ENCODE data around the gene AZGP1. TPM values are rescaled to one million over a fixed set of nuclear protein-coding genes. Genes with fewer than 3 reads are reported as not detected.
A peak's percentile ranks its signal among the peaks of the same experiment; 100 is the strongest.

Gene AZGP1
- total and polyA plus RNA-seq, 2 of the 13 experiments (the other 11 are each of a cell fraction or from before 2014, with no cell fraction given) = 93.8 to 229 TPM

DNA sequence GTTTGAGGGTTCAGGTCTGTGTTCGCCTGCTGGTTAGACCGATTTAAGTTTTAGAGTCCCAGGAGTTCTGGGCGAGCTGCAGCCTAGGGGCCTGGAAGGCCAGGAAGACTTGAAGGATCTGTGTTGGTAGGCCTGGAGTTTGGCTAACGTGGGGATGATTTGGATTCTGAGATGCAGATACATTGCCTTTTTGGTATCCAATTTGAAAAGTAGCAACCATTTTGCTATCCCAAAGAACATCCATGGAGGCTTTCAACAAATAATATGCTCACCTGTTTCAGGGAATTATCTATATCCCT is 56.1 kb downstream of the AZGP1 start (continued):
- TF ChIP-seq REPIN1 (CRISPR knock-in tag; IDR thresholded peaks at IDR 0.05; ENCODE audit: borderline replicate concordance, low read depth) (no peak), BCL6 (CRISPR knock-in tag; IDR thresholded peaks at IDR 0.05) (no peak), BCL3 (CRISPR knock-in tag; IDR thresholded peaks at IDR 0.05) (no peak), FOXM1 (CRISPR knock-in tag; IDR thresholded peaks at IDR 0.05) (no peak), ATF1 (CRISPR knock-in tag; IDR thresholded peaks at IDR 0.05) (0 out of 2 replicates have a peak, but pooled peaks have one; percentile 1), CHD4 (IDR thresholded peaks at IDR 0.05; ENCODE audit: borderline replicate concordance, low read length) (no peak)
- TF ChIP-seq, protein P1, sequence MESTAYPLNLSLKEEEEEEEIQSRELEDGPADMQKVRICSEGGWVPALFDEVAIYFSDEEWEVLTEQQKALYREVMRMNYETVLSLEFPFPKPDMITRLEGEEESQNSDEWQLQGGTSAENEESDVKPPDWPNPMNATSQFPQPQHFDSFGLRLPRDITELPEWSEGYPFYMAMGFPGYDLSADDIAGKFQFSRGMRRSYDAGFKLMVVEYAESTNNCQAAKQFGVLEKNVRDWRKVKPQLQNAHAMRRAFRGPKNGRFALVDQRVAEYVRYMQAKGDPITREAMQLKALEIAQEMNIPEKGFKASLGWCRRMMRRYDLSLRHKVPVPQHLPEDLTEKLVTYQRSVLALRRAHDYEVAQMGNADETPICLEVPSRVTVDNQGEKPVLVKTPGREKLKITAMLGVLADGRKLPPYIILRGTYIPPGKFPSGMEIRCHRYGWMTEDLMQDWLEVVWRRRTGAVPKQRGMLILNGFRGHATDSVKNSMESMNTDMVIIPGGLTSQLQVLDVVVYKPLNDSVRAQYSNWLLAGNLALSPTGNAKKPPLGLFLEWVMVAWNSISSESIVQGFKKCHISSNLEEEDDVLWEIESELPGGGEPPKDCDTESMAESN (CRISPR knock-in tag; conservative IDR thresholded peaks at IDR 0.05) = no peak

DNA sequence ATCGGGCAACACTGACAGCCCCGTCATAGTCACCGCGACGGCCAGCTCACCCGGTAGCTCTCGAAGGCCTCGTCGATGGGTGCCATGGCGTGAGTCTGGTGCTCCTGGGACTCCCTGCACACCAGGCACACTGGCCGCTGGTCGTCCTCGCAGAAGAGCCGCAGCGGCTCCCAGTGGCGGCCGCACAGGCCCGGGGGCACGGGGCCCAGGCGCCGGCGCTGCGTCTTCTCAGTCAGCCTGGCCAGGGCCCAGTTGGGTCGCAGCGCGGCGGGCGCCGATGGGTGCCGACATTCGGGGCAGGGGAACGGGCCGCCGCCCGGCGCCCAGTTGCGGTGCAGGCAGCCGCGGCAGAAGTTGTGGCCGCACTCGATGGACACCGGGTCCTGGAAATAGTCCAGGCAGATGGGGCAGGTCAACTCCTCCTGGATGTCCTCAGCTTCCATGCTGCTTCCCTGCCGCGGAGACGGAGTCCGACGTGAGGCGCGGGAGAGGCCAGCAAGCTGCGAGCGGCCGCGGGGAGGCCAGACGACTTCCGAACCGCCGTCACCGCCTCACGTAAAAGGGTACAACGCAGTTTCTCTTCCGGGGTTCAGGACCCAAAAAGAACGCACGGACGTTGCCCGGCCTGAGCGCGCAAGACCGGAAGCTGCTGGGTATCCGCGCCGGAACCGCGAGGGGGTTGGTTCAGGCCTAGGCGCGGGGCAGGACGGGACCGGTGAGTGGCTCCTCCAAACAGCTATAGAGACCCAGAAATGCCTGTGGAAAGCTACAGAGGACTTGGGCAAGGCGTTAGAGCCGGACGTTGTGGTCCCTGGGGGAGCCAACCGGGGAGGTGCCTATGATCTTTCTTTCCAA is 56.6 kb downstream of the AZGP1 start, which contains the start of gene TRIM4:
Gene TRIM4, minus strand, starts transcription at position 572 of the 855 bp plus-strand sequence. Its CDS starts 129 bp downstream, at position 443.
- TSS peak; percentile 73 for BruUV-seq (replicated peaks)
- ATAC-seq (peak; percentile 99), FAIRE-seq (peak; percentile 42), DNase-seq (ENCODE audit: low spot score) (peak; percentile 90)
- intact Hi-C loops (cut with micrococcal nuclease; ENCODE audit: unreplicated experiment) (loop anchor here (10.0 kb wide), 1 partner anchor 284 kb away; no protein-coding TSS in a partner anchor), in situ Hi-C loops (cut with HindIII; ENCODE audit: extremely low pct_ligation_motif_present, low pct_unique_long_range_greater_than_20kb) (loop anchor here (10.0 kb wide), 1 partner anchor 136 kb away; no protein-coding TSS in a partner anchor)
- peak within 1 kb of the TSS; percentile 90 for H3K27ac ChIP-seq (ENCODE audit: extremely low read length, insufficient read depth, low read length)
- H3K36me3 ChIP-seq (replicated peaks in 1 of 2; ENCODE audit: control insufficient read depth in 1 of 2, insufficient read depth in 2 of 2, low read length in 2 of 2) = peaks cover 6 to 20% of the 10 kb centered on the region in 2 experiments
- H2AFZ ChIP-seq (ENCODE audit: low read length) = peak within 1 kb of the TSS; percentile 90
- H3K4me1 ChIP-seq (ENCODE audit: insufficient read depth, low read length) = peaks cover 35% of the 10 kb centered on the region
- ChIA-PET CTCF (ENCODE audit: low intra/inter-chr PET ratio, low total read pairs) (no interaction called here), POLR2A (interaction anchor here (0.7 to 6.2 kb wide), 27 partner anchors 10 to 420 kb away, joined by 3 to 50 read pairs (median 5); partner anchors contain the start of genes AP4M1, AZGP1, FAM200A and GJC3)
- peak within 1 kb of the TSS; percentile 94 for H3K9ac ChIP-seq (ENCODE audit: insufficient read depth, low read depth, low read length)
- no peaks in the 10 kb centered on the region for H3K9me3 ChIP-seq (ENCODE audit: low read length)
- WGBS (ENCODE audit: low lambda C conversion rate) = 1% methylated on average over 13 of the region's 81 CpGs
- H3K4me3 ChIP-seq (replicated peaks in 1 of 3; ENCODE audit: insufficient read depth in 1 of 3, low read depth in 2 of 3, low read length in 3 of 3) = peak within 1 kb of the TSS; percentile 82 to 90 (median 86)
- 0 out of 2 replicates have a peak, but pooled peaks cover under 1% of the 10 kb centered on the region for H4K20me1 ChIP-seq (ENCODE audit: insufficient read depth, low read length)
- H3K79me2 ChIP-seq (ENCODE audit: insufficient read depth, low read length) = peaks cover 33% of the 10 kb centered on the region
- H3K27me3 ChIP-seq (ENCODE audit: control insufficient read depth in 1 of 2, insufficient read depth in 2 of 2, low read length in 2 of 2) = no peaks in the 10 kb centered on the region; a peak in 1 of 5 replicates
- peak within 1 kb of the TSS; percentile 95 for H3K4me2 ChIP-seq (ENCODE audit: low read depth, low read length)
- TF ChIP-seq, protein P2, sequence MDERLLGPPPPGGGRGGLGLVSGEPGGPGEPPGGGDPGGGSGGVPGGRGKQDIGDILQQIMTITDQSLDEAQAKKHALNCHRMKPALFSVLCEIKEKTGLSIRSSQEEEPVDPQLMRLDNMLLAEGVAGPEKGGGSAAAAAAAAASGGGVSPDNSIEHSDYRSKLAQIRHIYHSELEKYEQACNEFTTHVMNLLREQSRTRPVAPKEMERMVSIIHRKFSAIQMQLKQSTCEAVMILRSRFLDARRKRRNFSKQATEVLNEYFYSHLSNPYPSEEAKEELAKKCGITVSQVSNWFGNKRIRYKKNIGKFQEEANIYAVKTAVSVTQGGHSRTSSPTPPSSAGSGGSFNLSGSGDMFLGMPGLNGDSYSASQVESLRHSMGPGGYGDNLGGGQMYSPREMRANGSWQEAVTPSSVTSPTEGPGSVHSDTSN (CRISPR knock-in tag; IDR thresholded peaks at IDR 0.05) = peak; percentile 46; the same call in 1 of the 2 replicates
- TF ChIP-seq, protein P3, sequence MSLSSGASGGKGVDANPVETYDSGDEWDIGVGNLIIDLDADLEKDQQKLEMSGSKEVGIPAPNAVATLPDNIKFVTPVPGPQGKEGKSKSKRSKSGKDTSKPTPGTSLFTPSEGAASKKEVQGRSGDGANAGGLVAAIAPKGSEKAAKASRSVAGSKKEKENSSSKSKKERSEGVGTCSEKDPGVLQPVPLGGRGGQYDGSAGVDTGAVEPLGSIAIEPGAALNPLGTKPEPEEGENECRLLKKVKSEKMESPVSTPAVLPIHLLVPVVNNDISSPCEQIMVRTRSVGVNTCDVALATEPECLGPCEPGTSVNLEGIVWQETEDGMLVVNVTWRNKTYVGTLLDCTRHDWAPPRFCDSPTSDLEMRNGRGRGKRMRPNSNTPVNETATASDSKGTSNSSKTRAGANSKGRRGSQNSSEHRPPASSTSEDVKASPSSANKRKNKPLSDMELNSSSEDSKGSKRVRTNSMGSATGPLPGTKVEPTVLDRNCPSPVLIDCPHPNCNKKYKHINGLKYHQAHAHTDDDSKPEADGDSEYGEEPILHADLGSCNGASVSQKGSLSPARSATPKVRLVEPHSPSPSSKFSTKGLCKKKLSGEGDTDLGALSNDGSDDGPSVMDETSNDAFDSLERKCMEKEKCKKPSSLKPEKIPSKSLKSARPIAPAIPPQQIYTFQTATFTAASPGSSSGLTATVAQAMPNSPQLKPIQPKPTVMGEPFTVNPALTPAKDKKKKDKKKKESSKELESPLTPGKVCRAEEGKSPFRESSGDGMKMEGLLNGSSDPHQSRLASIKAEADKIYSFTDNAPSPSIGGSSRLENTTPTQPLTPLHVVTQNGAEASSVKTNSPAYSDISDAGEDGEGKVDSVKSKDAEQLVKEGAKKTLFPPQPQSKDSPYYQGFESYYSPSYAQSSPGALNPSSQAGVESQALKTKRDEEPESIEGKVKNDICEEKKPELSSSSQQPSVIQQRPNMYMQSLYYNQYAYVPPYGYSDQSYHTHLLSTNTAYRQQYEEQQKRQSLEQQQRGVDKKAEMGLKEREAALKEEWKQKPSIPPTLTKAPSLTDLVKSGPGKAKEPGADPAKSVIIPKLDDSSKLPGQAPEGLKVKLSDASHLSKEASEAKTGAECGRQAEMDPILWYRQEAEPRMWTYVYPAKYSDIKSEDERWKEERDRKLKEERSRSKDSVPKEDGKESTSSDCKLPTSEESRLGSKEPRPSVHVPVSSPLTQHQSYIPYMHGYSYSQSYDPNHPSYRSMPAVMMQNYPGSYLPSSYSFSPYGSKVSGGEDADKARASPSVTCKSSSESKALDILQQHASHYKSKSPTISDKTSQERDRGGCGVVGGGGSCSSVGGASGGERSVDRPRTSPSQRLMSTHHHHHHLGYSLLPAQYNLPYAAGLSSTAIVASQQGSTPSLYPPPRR (CRISPR knock-in tag; IDR thresholded peaks at IDR 0.05; ENCODE audit: borderline replicate concordance) = 0 out of 2 replicates have a peak, but pooled peaks have one; percentile 48
- TF ChIP-seq ZNF83 (CRISPR knock-in tag; IDR thresholded peaks at IDR 0.05; ENCODE audit: borderline replicate concordance) (no peak), EEA1 (CRISPR knock-in tag; IDR thresholded peaks at IDR 0.05; ENCODE audit: borderline replicate concordance) (0 out of 2 replicates have a peak, but pooled peaks have one; percentile 22), NFYC (CRISPR knock-in tag; IDR thresholded peaks at IDR 0.05) (peak; percentile 76)

Measured in HepG2 (cell line).